ENCODE results near the gene PHTF2. TPM values are rescaled to one million over a fixed set of nuclear protein-coding genes. Genes with fewer than 3 reads are reported as not detected.

The PHTF2 gene
- polyA plus RNA-seq, 1 of the 3 experiments (the other 2 are of a cell fraction): 21.2 TPM

- H2AFZ ChIP-seq (ENCODE audit: low read depth): no peak overlapping the region
- no peak for DNase-seq
- H4K20me1 ChIP-seq (ENCODE audit: insufficient read depth): no peaks in the 10 kb centered on the region
- WGBS (ENCODE audit: low lambda C conversion rate): 60% methylated on average over 2 of the region's 2 CpGs
- no peaks in the 10 kb centered on the region for H3K9me3 ChIP-seq
- H3K4me1 ChIP-seq (ENCODE audit: control insufficient read depth in 1 of 2, insufficient read depth in 2 of 2, low read depth in 1 of 2, low read length in 1 of 2): peaks cover 0 to 6% of the 10 kb centered on the region in 2 experiments; a peak in 3 of 4 replicates
- POLR2A ChIA-PET: no interaction called here
- peaks cover 0 to 4% of the 10 kb centered on the region in 2 experiments for H3K36me3 ChIP-seq (replicated peaks in 1 of 2; ENCODE audit: control insufficient read depth in 1 of 2, insufficient read depth in 2 of 2, low read length in 1 of 2)
- H3K27ac ChIP-seq (ENCODE audit: low read depth in 2 of 2, low read length in 1 of 2): no peak overlapping the region
- H3K4me3 ChIP-seq (ENCODE audit: low read depth in 2 of 2, low read length in 1 of 2): no peak overlapping the region
- no peaks in the 10 kb centered on the region for H3K9me2 ChIP-seq
- H3K9ac ChIP-seq: no peak overlapping the region
- CTCF ChIA-PET: interaction anchor here (1.4 kb wide), 1 partner anchor 77 kb away, joined by 3 read pairs; no protein-coding TSS in a partner anchor
- H3K4me2 ChIP-seq: no peak overlapping the region
- H3K27me3 ChIP-seq (ENCODE audit: insufficient read depth): no peaks in the 10 kb centered on the region
- no peak for TF ChIP-seq FOSL2 (IDR thresholded peaks at IDR 0.05; ENCODE audit: borderline replicate concordance, low read depth)
- no peak for TF ChIP-seq TAF1 (IDR thresholded peaks at IDR 0.05; ENCODE audit: borderline replicate concordance, low read depth, low read length)
- no peak for TF ChIP-seq IRF3 (IDR thresholded peaks at IDR 0.05; ENCODE audit: low read depth, low read length)
- TF ChIP-seq RFX5 (IDR thresholded peaks at IDR 0.05; ENCODE audit: low read length): no peak
- no peak for TF ChIP-seq TCF12 (IDR thresholded peaks at IDR 0.05)
- TF ChIP-seq ELF1 (IDR thresholded peaks at IDR 0.05): no peak
- TF ChIP-seq ZBTB33 (IDR thresholded peaks at IDR 0.05; ENCODE audit: borderline replicate concordance, low read depth): no peak
- no peak for TF ChIP-seq NFIC (IDR thresholded peaks at IDR 0.05; ENCODE audit: borderline replicate concordance)
- no peak for TF ChIP-seq JUND (IDR thresholded peaks at IDR 0.05)
- no peak for TF ChIP-seq PBX3 (IDR thresholded peaks at IDR 0.05)
- no peak for TF ChIP-seq NRF1 (IDR thresholded peaks at IDR 0.05; ENCODE audit: low read depth, low read length)
- TF ChIP-seq MAX (IDR thresholded peaks at IDR 0.05; ENCODE audit: low read depth): no peak
- no peak for TF ChIP-seq MXI1 (IDR thresholded peaks at IDR 0.05; ENCODE audit: low read depth, low read length)
- no peak for TF ChIP-seq MEF2A (IDR thresholded peaks at IDR 0.05; ENCODE audit: borderline replicate concordance, low read depth)
- no peak for TF ChIP-seq REST (IDR thresholded peaks at IDR 0.05; ENCODE audit: low read depth, low read length)
- no peak for TF ChIP-seq POLR2AphosphoS5 (IDR thresholded peaks at IDR 0.05; ENCODE audit: low read depth, low read length)
- no peak for TF ChIP-seq SIN3A (IDR thresholded peaks at IDR 0.05; ENCODE audit: borderline replicate concordance, low read depth, low read length)
- H3K79me2 ChIP-seq (ENCODE audit: insufficient read depth): peaks cover 33% of the 10 kb centered on the region
- peaks cover 5% of the 10 kb centered on the region for H3F3A ChIP-seq (replicated peaks; ENCODE audit: insufficient read depth)
Measured at GRCh38 chr7:77837275-77837674, 38.7 kb downstream of the PHTF2 start.
